GM12872 (cell line): ENCODE data around the gene GPSM1.

Source experiments
- CTCF ChIP-seq: IDR thresholded peaks from 3 replicates; pipeline ENCODE4 v1.5.1; 2011; ENCODE audit warnings: low read depth, mild to moderate bottlenecking, low read length, moderate library complexity; ENCODE audit not compliant: insufficient read depth

Gene GPSM1

DNA sequence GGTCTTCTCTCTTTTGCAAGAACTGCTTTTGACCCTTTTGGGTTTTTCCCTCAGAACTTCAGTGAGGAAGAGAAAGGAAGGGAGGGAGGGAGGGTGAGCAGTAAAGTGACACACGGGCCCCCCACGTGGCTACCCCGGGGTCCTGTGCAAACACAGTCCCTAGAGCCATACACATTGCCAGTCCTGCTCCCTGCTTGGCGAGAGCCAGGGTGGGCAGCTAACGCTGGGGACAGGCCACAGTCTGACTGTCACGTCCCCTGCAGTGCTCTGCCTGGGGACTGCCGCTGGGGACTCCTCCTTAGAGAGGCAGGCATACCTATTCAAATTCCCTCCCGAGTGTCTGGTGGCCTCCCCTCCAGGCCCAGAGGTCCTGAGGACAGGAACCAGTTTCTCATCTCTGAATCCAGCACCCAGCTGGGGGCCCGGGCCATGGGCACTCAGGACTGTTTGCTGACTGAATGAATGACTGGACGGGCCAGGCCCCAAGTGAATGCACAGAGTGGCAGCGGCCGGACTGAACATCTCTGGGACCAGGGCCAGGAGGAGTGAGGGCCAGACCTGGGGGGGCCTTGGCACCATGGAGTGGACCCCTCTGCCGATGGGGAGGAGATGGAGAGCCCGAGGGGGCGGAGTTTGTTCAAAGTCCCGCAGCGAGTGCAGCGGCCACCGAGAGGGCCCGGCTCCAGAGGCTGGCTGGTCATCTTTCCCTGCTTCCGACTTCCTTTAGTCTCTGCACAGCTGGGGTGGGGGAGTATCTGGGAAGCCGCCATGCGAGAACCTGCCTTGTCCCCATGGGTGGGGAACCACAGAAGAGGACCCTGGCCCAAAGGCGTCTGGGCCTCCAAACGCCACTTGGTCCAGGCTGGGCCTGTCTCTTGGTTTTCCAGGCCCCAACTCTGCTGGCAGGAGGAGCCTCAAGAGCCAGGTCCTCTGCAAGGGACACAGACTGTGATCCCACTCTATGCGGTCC, 29.3 kb upstream of the GPSM1 start:
- TF ChIP-seq CTCF: no peak

GRCh38 chr9:136299116-136299515, 28.2 kb upstream of the GPSM1 start:
- no peak for TF ChIP-seq CTCF

DNA sequence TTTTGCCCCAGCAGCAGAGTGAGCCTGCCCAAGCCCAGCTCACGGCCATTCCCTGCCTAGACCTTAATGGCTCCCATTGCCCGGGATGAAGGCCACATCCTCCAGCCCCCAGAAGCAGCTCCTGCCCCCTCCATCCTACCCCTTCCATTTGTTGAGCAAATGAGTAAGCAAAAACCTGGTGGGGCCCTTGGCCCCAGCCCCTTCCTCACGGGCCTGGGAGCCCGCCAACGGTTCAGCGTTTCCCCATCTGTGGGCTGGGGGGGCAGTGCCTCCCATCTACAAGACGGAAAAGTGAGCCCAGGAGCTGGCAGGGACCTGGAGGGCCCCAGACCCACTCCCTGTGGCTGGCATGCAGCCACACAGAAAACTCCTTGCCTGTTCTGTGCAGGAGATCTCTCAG, 27.8 kb upstream of the GPSM1 start:
- TF ChIP-seq CTCF: no peak

DNA sequence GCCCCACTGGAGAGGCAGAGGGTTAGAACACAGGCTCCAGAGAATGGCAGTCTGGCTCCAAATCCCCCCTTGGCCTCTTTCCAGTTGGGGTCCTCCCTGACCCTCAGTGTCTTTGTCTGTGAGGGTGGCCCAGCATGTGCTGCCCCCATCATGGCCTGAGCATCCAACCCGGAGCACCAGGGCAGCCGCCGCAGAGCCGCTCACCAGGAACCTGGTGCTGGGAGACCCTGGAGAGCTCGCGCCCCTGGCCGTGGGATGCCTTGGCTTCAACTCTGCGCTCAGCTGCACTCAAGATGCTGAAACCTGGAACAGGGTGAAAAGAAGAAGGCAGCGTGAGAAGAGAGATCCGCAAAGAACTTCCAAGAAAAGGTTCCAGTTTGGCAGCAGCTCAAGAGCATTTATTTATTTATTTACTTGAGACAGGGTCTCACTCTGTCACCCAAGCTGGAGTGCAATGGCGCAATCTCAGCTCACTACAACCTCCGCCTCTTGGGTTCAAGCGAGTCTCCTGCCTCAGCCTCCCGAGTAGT, 27.3 kb upstream of the GPSM1 start:
- TF ChIP-seq CTCF: no peak

GRCh38 chr9:136300866-136301265, 26.5 kb upstream of the GPSM1 start:
- TF ChIP-seq CTCF: no peak

DNA sequence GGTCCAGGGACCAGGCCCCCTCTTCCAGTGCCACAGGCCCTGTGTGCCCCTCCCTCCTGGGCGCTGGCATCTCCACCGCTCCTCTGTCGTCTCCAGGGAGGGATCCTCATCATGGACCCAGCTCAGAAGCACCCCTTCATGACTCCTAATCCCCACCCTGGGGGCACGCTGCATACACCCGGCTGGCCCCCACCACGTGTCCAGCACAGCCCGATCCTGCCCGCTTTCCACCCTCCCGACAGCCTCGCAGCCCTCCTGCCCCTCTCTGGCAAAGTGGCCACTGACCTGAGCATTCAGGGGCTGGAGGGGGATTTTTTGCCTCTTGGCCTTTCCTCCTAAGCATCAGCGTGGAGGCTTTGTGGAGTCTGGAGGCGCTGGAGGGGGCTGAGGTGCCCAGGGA, 24.8 kb upstream of the GPSM1 start:
- no peak for TF ChIP-seq CTCF

- no peak for TF ChIP-seq CTCF
Observed at GRCh38 chr9:136303066-136303824, 24.1 kb upstream of the GPSM1 start.
